ENCODE results near the gene CD248. TPM values are rescaled to one million over a fixed set of nuclear protein-coding genes. Genes with fewer than 3 reads are reported as not detected.
A peak's percentile ranks its signal among the peaks of the same experiment; 100 is the strongest.
"Not testable (repeated sequence)": the region's sequence is repeated elsewhere in the genome, so short reads cannot be mapped to it uniquely, and the experiment has no call there.

CD248 gene
- total RNA-seq = 1.2 TPM

- DNase-seq (ENCODE audit: low spot score in 2 of 2) (peak in 1 of 2 donors; percentile 58), FAIRE-seq (no peak)
Observed at GRCh38 chr11:66316849-66317251, at the start of gene CD248. TSS of gene CD248 (minus strand) at chr11:66317044. CDS start at chr11:66317027, 17 bp downstream.

- DNase-seq (ENCODE audit: low spot score in 2 of 2) (no peak), FAIRE-seq (no peak)
Observed at GRCh38 chr11:66365711-66366619, 49.1 kb upstream of the CD248 start.

GRCh38 chr11:66365166-66365565, 48.3 kb upstream of the CD248 start:
- peak in 1 of 2 donors; percentile 8 for DNase-seq (ENCODE audit: low spot score in 2 of 2)
- no peak for FAIRE-seq

GRCh38 chr11:66363805-66364535, 47.1 kb upstream of the CD248 start:
- FAIRE-seq (no peak), DNase-seq (ENCODE audit: low spot score in 2 of 2) (peak in 1 of 2 donors; percentile 6)

- DNase-seq (ENCODE audit: low spot score in 2 of 2) (peak in 1 of 2 donors; percentile 3), FAIRE-seq (no peak)
Observed at GRCh38 chr11:66363187-66363601, 46.4 kb upstream of the CD248 start.

- DNase-seq (ENCODE audit: low spot score in 2 of 2) (no peak), FAIRE-seq (no peak)
Observed at GRCh38 chr11:66362481-66363147, 45.8 kb upstream of the CD248 start.

- DNase-seq (ENCODE audit: low spot score in 2 of 2) (no peak), FAIRE-seq (no peak)
Observed at GRCh38 chr11:66361502-66361941, 44.7 kb upstream of the CD248 start.

- DNase-seq (ENCODE audit: low spot score in 2 of 2) (no peak), FAIRE-seq (no peak)
Observed at GRCh38 chr11:66360406-66361073, 43.7 kb upstream of the CD248 start.

- FAIRE-seq (no peak), DNase-seq (ENCODE audit: low spot score in 2 of 2) (no peak)
Observed at GRCh38 chr11:66359662-66360087, 42.8 kb upstream of the CD248 start.

GRCh38 chr11:66350560-66351235, 33.9 kb upstream of the CD248 start:
- DNase-seq (ENCODE audit: low spot score in 2 of 2); FAIRE-seq: not testable (repeated sequence)

- no peak for FAIRE-seq
Observed at GRCh38 chr11:66349084-66349386, 32.2 kb upstream of the CD248 start.

GRCh38 chr11:66347425-66348276, 30.8 kb upstream of the CD248 start, which contains the start of gene B4GAT1:
TSS of gene B4GAT1 (minus strand) at chr11:66347629. CDS start at chr11:66347545, 84 bp downstream.
- FAIRE-seq = no peak
- peak; percentile 76 to 86 for DNase-seq (ENCODE audit: low spot score in 2 of 2)

More at GRCh38 chr11:66349084-66349386, 32.2 kb upstream of the CD248 start:
- DNase-seq (ENCODE audit: low spot score in 2 of 2) = no peak

GRCh38 chr11:66346476-66347424, 29.9 kb upstream of the CD248 start:
- DNase-seq (ENCODE audit: low spot score in 2 of 2) = no peak
- FAIRE-seq = no peak

- DNase-seq (ENCODE audit: low spot score in 2 of 2) (no peak), FAIRE-seq (no peak)
Observed at GRCh38 chr11:66345316-66345649, 28.4 kb upstream of the CD248 start.

GRCh38 chr11:66344550-66345315, 27.9 kb upstream of the CD248 start, which contains the start of gene BRMS1:
TSS of gene BRMS1 (minus strand) at chr11:66345104. CDS start at chr11:66342234, 2,870 bp downstream.
- DNase-seq (ENCODE audit: low spot score in 2 of 2) (peak; percentile 93 to 97), FAIRE-seq (no peak)

GRCh38 chr11:66343176-66343575, 26.3 kb upstream of the CD248 start:
- no peak for DNase-seq (ENCODE audit: low spot score in 2 of 2)
- no peak for FAIRE-seq

All from frontal cortex (tissue), 4 donors.